ENCODE results near the gene SV2B.

- no peak for TF ChIP-seq POLR2AphosphoS5 (IDR thresholded peaks at IDR 0.05)
- TF ChIP-seq, protein P1, sequence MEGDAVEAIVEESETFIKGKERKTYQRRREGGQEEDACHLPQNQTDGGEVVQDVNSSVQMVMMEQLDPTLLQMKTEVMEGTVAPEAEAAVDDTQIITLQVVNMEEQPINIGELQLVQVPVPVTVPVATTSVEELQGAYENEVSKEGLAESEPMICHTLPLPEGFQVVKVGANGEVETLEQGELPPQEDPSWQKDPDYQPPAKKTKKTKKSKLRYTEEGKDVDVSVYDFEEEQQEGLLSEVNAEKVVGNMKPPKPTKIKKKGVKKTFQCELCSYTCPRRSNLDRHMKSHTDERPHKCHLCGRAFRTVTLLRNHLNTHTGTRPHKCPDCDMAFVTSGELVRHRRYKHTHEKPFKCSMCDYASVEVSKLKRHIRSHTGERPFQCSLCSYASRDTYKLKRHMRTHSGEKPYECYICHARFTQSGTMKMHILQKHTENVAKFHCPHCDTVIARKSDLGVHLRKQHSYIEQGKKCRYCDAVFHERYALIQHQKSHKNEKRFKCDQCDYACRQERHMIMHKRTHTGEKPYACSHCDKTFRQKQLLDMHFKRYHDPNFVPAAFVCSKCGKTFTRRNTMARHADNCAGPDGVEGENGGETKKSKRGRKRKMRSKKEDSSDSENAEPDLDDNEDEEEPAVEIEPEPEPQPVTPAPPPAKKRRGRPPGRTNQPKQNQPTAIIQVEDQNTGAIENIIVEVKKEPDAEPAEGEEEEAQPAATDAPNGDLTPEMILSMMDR (IDR thresholded peaks at IDR 0.05) = no peak
These were observed 9.8 kb downstream of the SV2B start for GRCh38 chr15:91109885-91110284.
